GM18861 (cell line): ENCODE results near the gene LRRC75B.
A peak's percentile ranks its signal among the peaks of the same experiment; 100 is the strongest.
"Not testable (repeated sequence)": the region's sequence is repeated elsewhere in the genome, so short reads cannot be mapped to it uniquely, and the experiment has no call there.

Experiments used
- ATAC-seq: cut with Tn5 transposase; IDR thresholded peaks from one replicate; pipeline ENCODE4 v1.9.1; 2021; ENCODE audit not compliant: unreplicated experiment

LRRC75B gene, protein sequence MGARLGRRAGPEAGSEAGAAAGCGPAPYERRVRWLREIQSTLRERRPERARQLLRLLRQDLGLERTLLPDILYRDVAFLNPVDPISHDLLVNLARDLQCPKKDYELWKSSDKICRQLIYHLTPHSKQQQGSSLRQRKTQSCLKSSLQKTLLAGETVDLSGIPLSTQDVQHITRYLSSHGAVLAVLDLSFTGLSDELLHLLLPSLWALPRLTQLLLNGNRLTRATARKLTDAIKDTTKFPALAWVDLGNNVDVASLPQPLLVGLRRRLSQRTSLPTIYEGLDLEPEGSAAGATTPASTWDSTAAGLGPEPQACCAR

DNA sequence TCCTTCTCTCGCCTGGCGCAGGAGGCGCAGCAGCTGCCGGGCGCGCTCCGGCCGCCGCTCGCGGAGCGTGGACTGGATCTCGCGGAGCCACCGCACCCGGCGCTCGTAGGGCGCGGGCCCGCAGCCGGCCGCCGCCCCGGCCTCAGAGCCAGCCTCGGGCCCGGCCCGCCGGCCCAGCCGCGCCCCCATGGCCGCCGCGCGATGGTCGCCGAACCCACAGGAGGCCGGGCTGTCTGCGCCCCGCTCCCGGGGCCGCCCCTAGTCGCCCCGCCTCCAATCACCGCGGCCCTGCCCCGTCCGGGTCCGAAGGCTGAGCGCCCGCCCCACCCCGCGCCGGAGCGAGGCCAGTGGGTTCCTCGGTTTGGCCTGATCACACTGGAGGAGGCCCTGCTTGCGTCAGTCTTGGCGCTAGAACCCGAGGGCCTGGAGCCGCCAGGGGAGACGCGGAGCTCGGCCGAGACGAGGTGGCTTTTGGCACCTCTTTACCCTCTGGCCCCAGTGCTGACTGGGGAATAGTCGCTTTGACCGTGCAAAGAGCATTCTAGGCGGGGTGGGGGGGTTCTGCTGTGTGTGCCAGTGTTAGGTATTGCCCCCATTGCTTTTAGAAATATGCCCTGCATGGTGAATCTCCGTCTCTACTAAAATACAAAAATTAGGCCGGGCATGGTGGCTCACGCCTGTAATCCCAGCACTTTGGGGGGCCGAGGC, at the start of gene LRRC75B:
Gene LRRC75B, minus strand, starts transcription at position 223 of the 708 bp plus-strand sequence. Its CDS starts 34 bp downstream, at position 189.
- peak; percentile 75 for ATAC-seq

- ATAC-seq: not testable (repeated sequence)
Measured at GRCh38 chr22:24642307-24642706, 49.4 kb upstream of the LRRC75B start.

GRCh38 chr22:24636513-24636912, 43.6 kb upstream of the LRRC75B start:
- not testable (repeated sequence) for ATAC-seq

GRCh38 chr22:24634776-24635389, 42.0 kb upstream of the LRRC75B start:
- not testable (repeated sequence) for ATAC-seq

DNA sequence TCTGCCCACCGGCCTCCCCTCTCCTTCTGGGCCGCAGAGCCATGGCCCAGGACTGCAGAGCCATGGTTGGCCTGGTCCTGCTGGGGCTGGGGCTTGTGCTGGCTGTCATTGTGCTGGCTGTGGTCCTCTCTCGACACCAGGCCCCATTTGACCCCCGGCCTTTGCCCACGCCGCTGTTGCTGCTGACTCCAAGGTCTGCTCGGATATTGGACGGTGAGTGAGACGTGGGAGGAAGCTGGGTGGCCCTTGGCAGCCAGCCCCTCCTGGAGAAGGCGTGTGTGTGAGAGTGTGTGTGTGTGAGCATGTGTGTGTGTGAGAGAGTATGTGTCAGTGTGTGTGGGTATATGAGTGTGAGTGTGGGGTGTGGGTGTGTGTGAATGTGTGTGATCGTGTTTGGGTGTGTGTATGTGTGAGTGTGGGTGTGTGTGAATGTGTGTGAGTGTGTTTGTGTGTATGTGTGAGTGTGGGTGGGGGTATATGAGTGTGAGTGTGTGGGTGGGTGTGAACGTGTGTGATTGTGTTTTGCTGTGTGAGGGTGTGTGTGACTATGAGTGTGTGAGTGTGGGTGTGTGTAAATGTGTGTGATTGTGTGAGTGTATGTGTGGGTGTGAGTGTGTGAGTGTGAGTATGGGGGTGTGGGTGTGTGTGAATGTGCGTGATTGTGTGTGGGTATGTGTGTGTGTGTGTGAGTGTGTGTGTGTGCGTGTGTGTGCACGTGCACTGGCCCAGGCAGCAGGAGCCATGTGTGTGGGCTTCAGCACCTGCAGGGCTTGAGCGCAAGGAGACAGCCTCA, 40.6 kb upstream of the LRRC75B start:
- ATAC-seq: not testable (repeated sequence)

DNA sequence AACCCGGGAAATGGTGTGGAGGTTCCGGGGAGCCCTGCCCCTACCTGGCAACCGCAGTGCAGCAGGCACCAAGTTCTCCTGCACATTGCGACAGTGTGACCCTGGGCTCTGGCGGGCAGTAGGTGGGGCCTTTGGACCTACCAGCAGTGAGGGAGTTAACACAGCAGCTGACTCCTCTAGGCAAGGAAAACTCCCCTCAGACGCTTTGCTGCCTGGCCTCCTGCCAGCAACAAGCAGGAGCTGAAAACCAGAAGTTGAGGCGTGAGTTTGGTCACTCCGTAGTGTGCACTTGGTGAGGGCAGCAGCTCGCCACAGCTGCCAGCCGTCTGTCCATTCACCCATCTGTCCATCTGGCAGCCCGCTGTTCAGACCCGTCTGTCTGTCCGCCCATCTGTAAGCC, 39.8 kb upstream of the LRRC75B start:
- not testable (repeated sequence) for ATAC-seq

- not testable (repeated sequence) for ATAC-seq
Measured at GRCh38 chr22:24631430-24632122, 38.7 kb upstream of the LRRC75B start.

DNA sequence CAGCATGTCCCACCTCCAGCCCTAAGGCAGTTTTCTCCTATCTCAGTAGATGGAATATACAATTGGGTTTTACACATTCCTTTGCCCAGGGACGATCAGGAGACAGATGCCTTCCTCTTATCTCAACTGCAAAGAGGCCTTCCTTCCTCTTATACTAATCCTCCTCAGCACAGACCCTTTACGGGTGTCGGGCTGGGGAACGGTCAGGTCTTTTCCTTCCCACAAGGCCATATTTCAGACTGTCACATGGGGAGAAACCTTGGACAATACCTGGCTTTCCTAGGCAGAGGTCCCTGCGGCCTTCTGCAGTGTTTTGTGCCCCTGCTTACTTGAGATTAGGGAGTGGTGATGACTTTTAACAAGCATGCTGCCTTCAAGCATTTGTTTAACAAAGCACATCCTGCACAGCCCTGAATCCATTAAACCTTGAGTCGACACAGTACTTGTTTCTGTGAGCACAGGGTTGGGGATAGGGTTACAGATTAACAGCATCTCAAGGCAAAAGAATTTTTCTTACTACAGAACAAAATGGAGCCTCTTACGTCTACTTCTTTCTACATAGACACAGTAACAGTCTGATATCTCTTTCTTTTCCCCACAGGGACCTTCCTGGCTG, 38.0 kb upstream of the LRRC75B start:
- ATAC-seq: not testable (repeated sequence)

DNA sequence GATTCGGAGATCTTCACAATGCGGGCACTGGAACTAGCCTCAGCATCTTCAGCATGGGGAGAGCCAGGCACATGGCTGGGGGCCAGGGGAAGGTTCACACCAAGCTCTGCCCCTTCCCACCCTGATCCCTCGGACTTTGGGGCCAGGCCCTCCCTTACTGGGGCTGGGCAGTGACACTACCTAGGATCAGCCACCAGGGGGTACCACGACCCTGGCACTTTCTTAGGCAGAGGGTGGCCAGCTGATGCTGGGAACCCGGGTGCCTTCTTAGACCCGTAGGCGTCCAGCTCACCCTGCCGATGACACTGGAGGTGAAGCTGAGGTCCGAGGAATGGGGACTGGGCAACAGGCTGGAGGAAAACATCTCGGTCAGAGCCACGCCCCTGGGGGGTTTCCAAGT, 36.2 kb upstream of the LRRC75B start:
- not testable (repeated sequence) for ATAC-seq

DNA sequence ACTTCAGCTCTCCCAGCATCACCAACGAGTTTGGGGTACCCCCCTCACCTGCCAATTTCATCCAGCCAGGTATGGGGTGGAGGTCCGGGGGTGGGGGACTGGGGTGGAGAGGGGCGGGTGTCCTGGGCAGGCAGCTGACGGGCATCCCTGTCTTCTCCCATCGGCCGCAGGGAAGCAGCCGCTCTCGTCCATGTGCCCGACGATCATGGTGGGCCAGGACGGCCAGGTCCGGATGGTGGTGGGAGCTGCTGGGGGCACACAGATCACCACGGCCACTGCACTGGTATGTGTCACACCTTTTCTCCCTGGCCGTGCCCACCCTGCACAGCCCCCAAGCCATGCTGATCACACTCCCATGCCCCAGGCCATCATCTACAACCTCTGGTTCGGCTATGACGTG, 35.0 kb upstream of the LRRC75B start:
- ATAC-seq: not testable (repeated sequence)

DNA sequence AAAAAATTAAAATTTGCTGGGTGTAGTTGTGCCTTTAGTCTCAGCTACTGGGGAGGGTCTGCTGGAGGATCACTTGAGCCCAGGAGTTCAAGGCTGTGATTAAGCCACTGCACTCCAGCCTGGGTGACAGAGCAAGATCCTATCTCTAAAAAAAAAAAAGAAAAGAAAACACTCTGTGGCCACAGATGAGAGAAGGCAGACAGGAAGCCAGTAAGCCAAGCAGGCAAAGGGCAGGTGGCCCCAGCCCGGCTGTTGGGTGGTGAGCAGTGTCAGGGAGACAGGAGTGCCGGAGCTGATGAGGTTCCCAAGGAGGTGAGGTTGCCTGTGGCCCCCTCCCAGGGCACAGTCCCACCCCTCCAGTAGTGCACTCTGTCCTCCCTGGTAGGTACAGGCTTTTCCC, 29.7 kb upstream of the LRRC75B start:
- not testable (repeated sequence) for ATAC-seq

GRCh38 chr22:24621244-24621643, 28.4 kb upstream of the LRRC75B start:
- ATAC-seq: not testable (repeated sequence)

GRCh38 chr22:24614794-24615193, 21.9 kb upstream of the LRRC75B start:
- ATAC-seq: not testable (repeated sequence)

DNA sequence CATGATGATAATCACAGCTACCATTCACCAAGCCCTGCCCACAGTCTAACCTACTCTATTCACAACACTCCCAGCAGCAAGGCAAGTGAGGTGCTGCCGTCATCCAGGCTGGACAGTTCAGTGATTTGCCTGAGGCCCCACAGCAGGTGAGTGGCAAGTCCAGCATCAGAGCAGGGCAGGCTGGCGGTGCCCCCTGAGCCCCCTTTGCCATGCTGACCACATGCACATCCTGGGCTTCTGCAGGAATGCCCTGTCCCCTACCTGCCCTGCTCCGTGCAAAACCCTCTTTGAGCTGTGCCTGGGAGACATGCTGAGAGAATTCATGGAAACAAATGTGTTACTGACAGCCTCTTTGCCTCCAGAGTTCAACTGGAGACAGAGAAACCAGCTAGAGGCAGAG, 17.0 kb upstream of the LRRC75B start:
- ATAC-seq: not testable (repeated sequence)

- not testable (repeated sequence) for ATAC-seq
Measured at GRCh38 chr22:24608327-24608726, 15.5 kb upstream of the LRRC75B start.

- not testable (repeated sequence) for ATAC-seq
Measured at GRCh38 chr22:24607429-24607983, 14.6 kb upstream of the LRRC75B start.

DNA sequence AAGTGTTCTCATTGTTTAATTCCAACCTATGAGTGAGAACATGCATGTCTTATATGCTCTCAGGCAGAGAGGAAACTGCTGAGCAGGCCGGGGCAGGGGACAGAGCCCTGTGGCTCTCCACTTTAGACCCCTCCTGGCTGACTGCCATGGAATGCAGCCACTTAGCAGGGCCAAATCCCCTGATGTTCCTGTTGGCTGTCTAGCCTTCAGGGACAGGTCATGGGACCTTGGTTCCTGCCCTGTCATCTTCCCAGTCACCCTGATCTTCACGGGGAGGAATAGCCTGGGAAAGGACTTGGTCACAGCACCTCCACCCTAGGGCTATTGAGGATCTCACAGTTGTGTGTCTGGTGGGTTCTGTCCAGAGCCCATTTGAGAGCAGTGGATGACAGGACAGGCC, 13.5 kb upstream of the LRRC75B start:
- not testable (repeated sequence) for ATAC-seq

DNA sequence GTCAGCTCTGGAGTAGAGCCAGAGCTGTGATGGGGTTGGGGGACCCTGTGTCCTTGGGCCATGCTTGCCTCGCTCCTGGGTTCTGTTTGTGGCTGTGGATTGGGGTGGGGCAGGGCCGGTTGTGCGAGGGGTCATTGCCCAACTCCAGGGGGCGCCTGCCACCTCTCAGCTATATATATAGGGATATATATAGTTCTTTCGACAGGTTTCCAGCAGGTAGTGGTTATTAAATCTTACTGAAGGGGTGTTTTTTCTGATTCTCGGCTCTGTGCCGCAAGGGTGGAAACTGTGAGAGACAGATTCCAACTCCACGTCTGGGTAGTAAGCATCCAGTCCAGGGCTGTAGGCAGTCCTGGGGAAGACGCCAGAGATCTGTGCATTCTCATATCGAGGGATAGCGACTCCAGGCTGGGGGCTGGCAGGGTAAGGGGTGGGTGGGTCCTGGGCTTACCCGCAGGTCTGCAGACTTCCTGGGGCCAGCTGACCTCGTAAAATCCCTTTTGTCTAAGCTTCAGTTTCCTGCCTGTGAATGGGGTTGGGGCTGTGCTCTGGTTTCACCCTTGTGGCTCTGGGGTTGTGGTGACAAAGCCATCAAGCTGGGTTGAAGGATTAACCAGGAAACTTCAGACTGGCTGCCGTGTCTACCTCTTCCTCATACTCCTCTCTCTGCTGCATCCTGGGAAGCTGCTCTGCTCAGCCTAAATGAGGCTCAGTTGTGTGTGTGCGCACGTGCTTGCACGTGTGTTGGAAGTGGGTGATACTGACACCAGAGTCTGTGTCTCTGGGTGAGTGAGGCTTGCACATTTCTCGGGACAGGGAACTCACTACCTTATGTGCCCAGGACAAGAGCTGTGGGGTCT, 11.1 kb upstream of the LRRC75B start:
- ATAC-seq: not testable (repeated sequence)
